ENCODE measurements around the gene CTNND2. TPM values are rescaled to one million over a fixed set of nuclear protein-coding genes. Genes with fewer than 3 reads are reported as not detected.

The CTNND2 gene
- total RNA-seq, 2 donors from 2014 or later = 0.82 to 0.95 TPM

- intact Hi-C loops (cut with DNase I, micrococcal nuclease) = no loop called here
- no peak for DNase-seq
- ATAC-seq = peak; percentile 22
These were observed 921.6 kb downstream of the CTNND2 start for GRCh38 chr5:10982626-10983025.

- DNase-seq (no peak), ATAC-seq (no peak)
- intact Hi-C loops (cut with DNase I, micrococcal nuclease) = no loop called here
These were observed 922.3 kb downstream of the CTNND2 start for GRCh38 chr5:10981932-10982331.

- no peak for ATAC-seq
- intact Hi-C loops (cut with DNase I, micrococcal nuclease) = no loop called here
These were observed 927.2 kb downstream of the CTNND2 start for GRCh38 chr5:10977011-10977410.

GRCh38 chr5:10975945-10976344, 928.3 kb downstream of the CTNND2 start:
- intact Hi-C loops (cut with DNase I, micrococcal nuclease) = no loop called here
- DNase-seq (no peak), ATAC-seq (no peak)

More at GRCh38 chr5:10977011-10977410, 927.2 kb downstream of the CTNND2 start:
- no peak for DNase-seq

GRCh38 chr5:10974850-10975249, 929.4 kb downstream of the CTNND2 start:
- intact Hi-C loops (cut with DNase I, micrococcal nuclease) = no loop called here
- ATAC-seq = no peak
- DNase-seq = no peak

- ATAC-seq = no peak
- intact Hi-C loops (cut with DNase I, micrococcal nuclease) = no loop called here
- no peak for DNase-seq
These were observed 930.9 kb downstream of the CTNND2 start for GRCh38 chr5:10973316-10973715.

GRCh38 chr5:10969684-10970180, 934.5 kb downstream of the CTNND2 start:
- intact Hi-C loops (cut with DNase I, micrococcal nuclease) = no loop called here

GRCh38 chr5:10964806-10965205, 939.4 kb downstream of the CTNND2 start:
- intact Hi-C loops (cut with DNase I, micrococcal nuclease) = no loop called here
- DNase-seq = no peak
- no peak for ATAC-seq

More at GRCh38 chr5:10969684-10970180, 934.5 kb downstream of the CTNND2 start:
- ATAC-seq (no peak), DNase-seq (no peak)

GRCh38 chr5:10958728-10959127, 945.5 kb downstream of the CTNND2 start:
- intact Hi-C loops (cut with DNase I, micrococcal nuclease) = no loop called here
- ATAC-seq = no peak
- no peak for DNase-seq

- DNase-seq = no peak
- no peak for ATAC-seq
- intact Hi-C loops (cut with DNase I, micrococcal nuclease) = no loop called here
These were observed 954.2 kb downstream of the CTNND2 start for GRCh38 chr5:10949856-10950630.

GRCh38 chr5:10946050-10946449, 958.2 kb downstream of the CTNND2 start:
- no peak for DNase-seq
- ATAC-seq = no peak
- intact Hi-C loops (cut with DNase I, micrococcal nuclease) = no loop called here

GRCh38 chr5:10941900-10942299, 962.3 kb downstream of the CTNND2 start:
- DNase-seq = no peak
- no peak for ATAC-seq
- intact Hi-C loops (cut with DNase I, micrococcal nuclease) = no loop called here

GRCh38 chr5:10936081-10936855, 968.0 kb downstream of the CTNND2 start:
- DNase-seq (no peak), ATAC-seq (no peak)
- intact Hi-C loops (cut with DNase I, micrococcal nuclease) = no loop called here

GRCh38 chr5:10935536-10935935, 968.7 kb downstream of the CTNND2 start:
- DNase-seq = no peak

GRCh38 chr5:10934783-10935355, 969.4 kb downstream of the CTNND2 start:
- ATAC-seq (no peak), DNase-seq (no peak)
- intact Hi-C loops (cut with DNase I, micrococcal nuclease) = no loop called here

More at GRCh38 chr5:10935536-10935935, 968.7 kb downstream of the CTNND2 start:
- intact Hi-C loops (cut with DNase I, micrococcal nuclease) = no loop called here
- ATAC-seq = no peak

- ATAC-seq (no peak), DNase-seq (no peak)
- intact Hi-C loops (cut with DNase I, micrococcal nuclease) = no loop called here
These were observed 971.1 kb downstream of the CTNND2 start for GRCh38 chr5:10933121-10933520.

- DNase-seq (no peak), ATAC-seq (no peak)
- intact Hi-C loops (cut with DNase I, micrococcal nuclease) = no loop called here
These were observed 971.8 kb downstream of the CTNND2 start for GRCh38 chr5:10932426-10932825.

GRCh38 chr5:10927608-10928007, 976.6 kb downstream of the CTNND2 start:
- DNase-seq = no peak
- ATAC-seq = no peak
- intact Hi-C loops (cut with DNase I, micrococcal nuclease) = no loop called here

- intact Hi-C loops (cut with DNase I, micrococcal nuclease) = no loop called here
- DNase-seq = no peak
- no peak for ATAC-seq
These were observed 980.9 kb downstream of the CTNND2 start for GRCh38 chr5:10923310-10923709.

All from left colon (tissue), 2 donors.